OCI-LY3 (cell line): ENCODE data around the gene GORASP1.

ENCODE experiments used
- H2AFZ ChIP-seq: fragments of 200-600, 300-600 bp; shearing (Covaris generic); 2 replicates; pipeline ENCODE4 v1.6.0; 2014; ENCODE audit warnings: antibody characterized with exemption, low read depth, low read length
- H3K27ac ChIP-seq: fragments of 200-600, 300-600 bp; sonication (generic); 2 replicates; pipeline ENCODE4 v1.5.1; 2014; ENCODE audit warnings: mild to moderate bottlenecking, low read length, moderate library complexity, mixed read lengths
- H3K27me3 ChIP-seq: fragments of 200-600, 300-600 bp; sonication (generic); 2 replicates; pipeline ENCODE4 v1.6.1; 2014; ENCODE audit warnings: low read depth, low read length, mixed read lengths
- H3K36me3 ChIP-seq: fragments of 200-600, 300-600 bp; sonication (generic); replicated peaks from 2 replicates; pipeline ENCODE3; 2014; ENCODE audit warnings: low read depth, low read length, mixed read lengths
- H3K4me1 ChIP-seq: fragments of 300-600, 200-600 bp; sonication (generic); 2 replicates; pipeline ENCODE4 v1.6.1; 2014; ENCODE audit warnings: low read length, mixed read lengths
- H3K4me2 ChIP-seq: fragments of 200-600, 300-600 bp; sonication (generic); 2 replicates; pipeline ENCODE4 v1.6.1; 2014; ENCODE audit warnings: low read length, mixed read lengths
- H3K4me3 ChIP-seq: fragments of 300-600, 200-600 bp; sonication (generic); 2 replicates; pipeline ENCODE4 v1.5.1; 2014; ENCODE audit warnings: antibody characterized with exemption, mild to moderate bottlenecking, low read length, moderate library complexity
- H3K79me2 ChIP-seq: fragments of 300-600, 200-600 bp; shearing (Covaris generic); 2 replicates; pipeline ENCODE4 v1.6.1; 2014; ENCODE audit warnings: mild to moderate bottlenecking, low read length, mixed read lengths
- H3K9ac ChIP-seq: fragments of 300-600, 200-600 bp; shearing (Covaris generic); 2 replicates; pipeline ENCODE4 v1.6.0; 2014; ENCODE audit warnings: mild to moderate bottlenecking, low read length, moderate library complexity
- H3K9me3 ChIP-seq: fragments of 200-600, 300-600 bp; shearing (Covaris generic); 2 replicates; pipeline ENCODE4 v1.6.1; 2014; ENCODE audit warnings: low read length, mixed read lengths; ENCODE audit not compliant: insufficient read depth
- H4K20me1 ChIP-seq: fragments of 200-600, 300-600 bp; sonication (generic); 2 replicates; pipeline ENCODE4 v1.6.1; 2016; ENCODE audit warnings: low read length, mixed read lengths; ENCODE audit not compliant: insufficient read depth
- CTCF ChIP-seq: fragments of 200-600, 300-600 bp; sonication (generic); IDR thresholded peaks from 2 replicates; pipeline ENCODE4 v1.5.1; 2014; ENCODE audit warnings: antibody characterized with exemption, low read length, low read depth
- EZH2phosphoT487 ChIP-seq: fragments of 200-600 bp; shearing (Covaris generic); IDR thresholded peaks from 2 replicates; pipeline ENCODE4 v1.6.1; 2018; ENCODE audit warnings: antibody characterized with exemption, mixed run types, low read depth

Gene GORASP1

GRCh38 chr3:39102504-39103323 lies 4.7 kb downstream of the GORASP1 start:
- no peak for TF ChIP-seq EZH2phosphoT487
- TF ChIP-seq CTCF = no peak
- Histone ChIP-seq H3K9me3 (no peaks in the 10 kb centered on the region), H3K4me2 (no peak overlapping the region), H3K27me3 (peaks cover 5% of the 10 kb centered on the region; the same call in 1 of the 2 replicates), H2AFZ (no peak overlapping the region), H3K9ac (no peak overlapping the region), H3K27ac (no peak overlapping the region), H3K4me1 (peaks cover 7% of the 10 kb centered on the region), H3K36me3 (peaks cover 24% of the 10 kb centered on the region), H3K4me3 (no peak overlapping the region), H3K79me2 (peaks cover 15% of the 10 kb centered on the region), H4K20me1 (peaks cover 4% of the 10 kb centered on the region)

GRCh38 chr3:39101022-39101689 lies 6.3 kb downstream of the GORASP1 start:
- no peak overlapping the region for H3K9ac ChIP-seq
- H3K4me3 ChIP-seq = no peak overlapping the region
- H3K36me3 ChIP-seq = peaks cover 39% of the 10 kb centered on the region
- no peaks in the 10 kb centered on the region for H3K27me3 ChIP-seq
- TF ChIP-seq CTCF (peak; percentile 92), EZH2phosphoT487 (no peak)
- no peak overlapping the region for H3K27ac ChIP-seq
- H3K9me3 ChIP-seq = no peaks in the 10 kb centered on the region
- H3K4me1 ChIP-seq = peaks cover 2% of the 10 kb centered on the region
- H3K79me2 ChIP-seq = peaks cover 5% of the 10 kb centered on the region
- H4K20me1 ChIP-seq = peaks cover 4% of the 10 kb centered on the region
- no peak overlapping the region for H2AFZ ChIP-seq
- no peak overlapping the region for H3K4me2 ChIP-seq

- H3K36me3 ChIP-seq = peaks cover 44% of the 10 kb centered on the region
- no peak overlapping the region for H3K27ac ChIP-seq
- no peaks in the 10 kb centered on the region; the same call in 1 of the 2 replicates for H3K79me2 ChIP-seq
These were observed 6.9 kb downstream of the GORASP1 start for GRCh38 chr3:39100500-39100886.

More at GRCh38 chr3:39100500-39100886, 6.9 kb downstream of the GORASP1 start:
- Histone ChIP-seq H3K4me1 (no peaks in the 10 kb centered on the region), H3K9me3 (no peaks in the 10 kb centered on the region), H3K9ac (no peak overlapping the region), H4K20me1 (peaks cover 4% of the 10 kb centered on the region), H3K4me3 (no peak overlapping the region), H3K27me3 (no peaks in the 10 kb centered on the region), H3K4me2 (no peak overlapping the region), H2AFZ (no peak overlapping the region)
- TF ChIP-seq EZH2phosphoT487 = no peak
- TF ChIP-seq CTCF = no peak
